Middle frontal gyrus (tissue), 1 donor: ENCODE measurements around the gene FAM78B.

Experiments
- DNase-seq: peaks from one replicate; pipeline ENCODE4 v3.0.0-alpha.2; 2015; ENCODE audit warnings: low spot score; ENCODE audit errors: extremely low spot score

The FAM78B gene

GRCh38 chr1:166166698-166167571 lies at the start of gene FAM78B:
Gene FAM78B, minus strand, starts transcription at chr1:166167001. Its CDS starts 753 bp downstream, at chr1:166166248.
- DNase-seq, result no peak

GRCh38 chr1:166202546-166202945 lies 35.7 kb upstream of the FAM78B start:
- DNase-seq, result no peak

DNA sequence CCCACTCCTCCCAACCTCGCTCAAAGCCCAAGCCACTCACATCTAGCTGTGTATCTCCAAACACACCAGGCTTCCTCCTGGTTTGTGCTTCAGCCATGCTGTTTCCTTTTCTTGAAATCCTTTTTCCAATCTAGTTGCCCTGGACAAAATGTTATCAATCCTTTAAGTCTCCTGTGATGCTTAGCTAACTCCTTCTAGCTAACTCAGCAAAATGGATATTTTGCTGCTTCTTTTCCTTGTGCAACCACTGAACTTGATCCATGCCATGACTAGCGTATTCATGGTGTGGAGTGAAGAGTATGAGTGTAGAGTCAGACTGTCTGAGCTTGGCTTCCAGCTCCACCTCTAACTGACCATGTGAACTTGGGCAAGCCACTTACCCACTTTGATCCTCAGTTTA lies 33.9 kb upstream of the FAM78B start:
- no peak for DNase-seq

GRCh38 chr1:166197597-166197996 lies 30.8 kb upstream of the FAM78B start:
- no peak for DNase-seq

- DNase-seq, result no peak
These were observed 30.3 kb upstream of the FAM78B start for GRCh38 chr1:166197141-166197540.

DNA sequence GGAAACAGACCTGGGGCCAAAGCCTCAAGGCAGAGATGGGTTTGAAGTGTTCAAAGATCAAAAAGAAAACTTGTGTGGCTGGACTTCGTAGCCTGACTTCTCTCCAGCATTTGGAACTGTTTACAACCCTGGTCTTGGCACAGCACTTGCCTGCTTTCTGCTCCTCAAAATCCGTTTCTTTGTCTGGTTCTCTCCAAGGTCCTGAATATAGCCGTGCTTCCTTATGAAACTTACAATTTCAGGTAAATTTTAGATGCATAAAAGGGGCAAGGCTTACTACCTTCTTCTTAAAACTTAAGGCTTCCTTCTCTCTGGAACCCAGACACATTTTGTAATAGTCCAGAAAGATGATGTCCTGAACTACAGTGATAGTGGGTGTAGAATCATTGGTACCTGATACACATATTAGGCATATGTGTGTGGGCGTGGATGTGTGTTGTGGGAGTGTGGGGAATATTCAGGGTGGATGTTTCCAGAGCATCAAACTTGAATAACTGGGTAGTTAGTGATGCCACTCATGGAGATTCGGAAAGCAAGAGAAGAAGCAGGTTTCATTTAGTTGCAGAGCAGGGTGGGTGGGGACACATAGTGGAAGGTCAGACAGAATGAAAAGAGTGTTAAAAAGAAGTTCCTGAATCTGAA lies 26.4 kb upstream of the FAM78B start:
- no peak for DNase-seq

DNA sequence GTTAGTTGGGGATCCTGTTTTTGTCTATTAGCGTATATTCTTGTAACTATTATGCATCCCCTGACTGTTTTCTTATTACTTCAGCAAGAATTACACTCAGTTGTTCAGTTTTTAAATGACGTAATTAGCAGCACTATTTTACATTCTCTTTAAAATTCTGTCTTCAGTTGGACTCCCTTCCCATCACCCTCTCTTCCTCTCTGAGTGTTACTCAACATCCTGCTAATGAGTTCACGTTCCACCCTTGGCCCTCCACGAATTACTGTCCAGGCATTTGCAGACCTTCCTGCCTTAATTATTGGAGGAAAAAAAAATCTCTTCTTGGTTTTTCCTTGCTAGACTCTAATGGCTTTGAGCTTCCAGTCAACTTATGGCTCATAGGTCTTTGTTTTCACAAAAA lies 23.6 kb upstream of the FAM78B start:
- DNase-seq, result no peak

DNA sequence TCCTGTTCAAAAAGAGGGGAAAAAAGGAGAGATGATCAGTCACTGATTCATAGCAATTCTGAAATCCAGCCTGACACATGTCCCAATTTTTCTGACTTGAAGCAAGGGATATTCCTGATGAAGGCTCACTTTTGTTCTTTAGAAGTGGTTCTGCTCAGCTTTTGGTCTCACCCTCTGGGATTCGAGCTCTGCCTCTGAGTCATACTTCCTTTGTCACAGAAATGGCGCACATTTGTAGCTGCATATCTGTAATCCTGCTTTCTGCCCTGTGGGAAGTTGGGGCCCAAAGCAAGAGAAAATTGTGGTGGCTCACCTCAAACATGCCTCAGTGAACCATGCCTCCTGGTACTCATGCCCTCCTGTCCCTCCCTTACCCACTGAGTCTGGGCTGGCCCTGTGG lies 22.3 kb upstream of the FAM78B start:
- DNase-seq, result no peak

DNA sequence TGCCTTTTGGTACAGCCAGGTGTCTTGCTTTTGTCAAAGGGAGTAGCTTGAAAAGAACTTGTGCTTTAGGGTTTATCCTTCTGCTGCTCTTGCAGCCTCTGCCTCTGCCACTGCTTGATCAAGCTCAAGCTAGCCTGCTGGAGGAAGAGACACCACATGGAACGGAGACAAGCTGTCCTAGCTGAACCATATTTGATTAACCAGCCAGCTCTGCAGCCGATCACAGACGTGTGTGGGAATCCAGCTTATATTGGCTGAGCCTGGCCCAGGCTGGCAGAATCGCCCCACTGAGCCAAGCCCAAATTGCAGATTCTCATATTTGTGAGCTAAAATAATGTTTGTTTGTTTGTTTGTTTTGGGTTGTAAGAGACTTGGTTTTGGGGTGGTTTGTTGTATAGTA lies 18.7 kb upstream of the FAM78B start:
- DNase-seq, result no peak

DNA sequence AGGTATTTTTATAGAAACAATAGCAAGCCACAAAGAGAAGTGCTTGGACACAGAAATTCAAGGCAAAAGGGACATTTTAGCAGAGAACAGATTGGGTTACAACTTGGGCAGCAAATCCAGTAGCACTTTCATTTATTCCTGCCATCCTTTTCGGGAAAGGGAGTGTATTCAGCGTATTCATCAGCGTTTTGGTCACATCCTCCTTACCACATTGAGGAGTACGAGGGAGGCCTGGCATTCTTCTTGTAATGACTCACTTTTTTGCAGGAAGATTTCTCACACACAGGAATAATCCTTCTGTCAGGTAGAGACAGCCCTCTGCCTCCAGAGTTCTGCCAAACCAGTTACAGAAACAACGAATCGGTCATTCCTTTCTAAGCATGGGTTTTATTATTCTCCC lies 18.1 kb upstream of the FAM78B start:
- no peak for DNase-seq

GRCh38 chr1:166184012-166184411 lies 17.2 kb upstream of the FAM78B start:
- DNase-seq, result no peak

GRCh38 chr1:166182281-166182680 lies 15.5 kb upstream of the FAM78B start:
- no peak for DNase-seq

DNA sequence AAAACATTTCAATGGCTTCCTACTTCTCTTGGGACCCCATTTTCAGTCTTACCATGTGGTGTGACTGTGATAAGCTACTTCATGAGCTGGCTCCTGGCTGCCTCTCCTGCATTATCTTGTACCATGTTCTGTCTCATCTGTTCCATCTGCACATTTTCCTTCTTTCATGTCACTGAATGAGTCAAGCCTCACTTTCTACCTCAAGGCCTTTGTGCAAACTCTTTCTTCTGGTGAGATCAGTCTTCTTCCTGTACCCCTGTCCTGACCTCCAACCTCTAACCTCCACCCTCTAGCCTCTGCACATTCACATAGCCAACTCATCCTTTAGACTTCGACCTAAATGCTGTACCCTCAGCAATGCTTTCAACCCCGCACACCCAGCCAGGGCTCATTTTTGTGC lies 9.6 kb upstream of the FAM78B start:
- no peak for DNase-seq

DNA sequence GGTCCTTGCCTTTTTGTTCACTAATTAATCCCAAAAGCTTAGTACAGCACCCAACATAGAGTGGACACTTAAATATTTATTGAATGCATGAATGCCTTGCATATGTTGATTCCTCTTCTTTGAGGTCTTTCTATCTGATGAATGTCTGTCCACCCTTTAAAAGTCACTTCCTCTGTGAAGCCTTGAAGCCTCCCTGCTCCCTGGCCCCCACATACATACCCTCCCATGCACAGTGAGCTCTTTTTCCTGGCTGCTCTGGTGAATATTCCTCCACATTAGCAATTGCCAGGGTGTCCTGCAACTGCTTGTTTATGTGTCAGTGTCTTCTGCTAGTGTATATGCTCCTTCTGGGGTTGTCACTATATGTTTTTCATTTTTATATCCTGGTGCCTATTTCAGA lies 8.2 kb upstream of the FAM78B start:
- DNase-seq, result no peak

- DNase-seq, result no peak
These were observed 7.3 kb upstream of the FAM78B start for GRCh38 chr1:166174108-166174507.

- DNase-seq, result no peak
These were observed 5.3 kb upstream of the FAM78B start for GRCh38 chr1:166172106-166172505.

GRCh38 chr1:166170726-166171125 lies 3.9 kb upstream of the FAM78B start:
- no peak for DNase-seq

GRCh38 chr1:166170075-166170474 lies 3.3 kb upstream of the FAM78B start:
- no peak for DNase-seq

- DNase-seq, result no peak
These were observed 2.4 kb upstream of the FAM78B start for GRCh38 chr1:166169182-166169581.

DNA sequence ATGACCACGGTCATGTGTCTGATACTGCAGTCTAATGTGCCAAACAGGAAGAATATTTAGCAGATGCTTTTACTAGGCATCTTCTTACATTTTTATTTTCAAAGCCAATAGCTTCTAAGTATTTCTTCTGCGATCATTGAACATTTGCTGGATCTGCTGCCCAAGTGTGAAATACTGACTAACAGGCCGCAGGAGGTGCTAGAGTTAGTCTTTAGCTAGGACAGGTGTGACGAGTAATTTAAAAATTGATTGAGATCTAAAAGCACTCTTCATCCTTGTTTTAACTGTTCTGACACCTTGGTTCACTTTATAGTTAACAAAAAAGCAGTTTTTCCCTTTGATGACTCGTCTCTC lies 748 bp upstream of the FAM78B start:
- no peak for DNase-seq

DNA sequence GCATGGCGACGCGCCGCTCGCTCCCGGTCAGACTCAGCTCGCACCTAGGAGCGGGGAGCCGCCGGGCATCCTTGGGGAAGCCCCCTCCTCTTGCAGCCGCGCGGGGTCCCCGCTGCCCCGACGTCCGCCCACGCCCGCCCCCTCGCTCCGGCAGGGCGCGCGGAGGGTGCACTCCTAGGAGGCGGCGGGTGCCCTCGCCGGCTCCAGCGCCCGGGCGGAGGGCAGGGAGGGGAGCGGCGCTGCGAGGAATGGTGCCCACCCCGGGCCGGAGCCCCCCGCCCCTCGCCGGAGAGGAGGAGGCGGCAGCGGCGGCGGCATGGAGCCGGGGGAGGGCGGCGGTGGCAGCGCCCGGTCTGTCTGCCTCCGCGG lies 488 bp downstream of the FAM78B start:
- DNase-seq, result no peak

DNA sequence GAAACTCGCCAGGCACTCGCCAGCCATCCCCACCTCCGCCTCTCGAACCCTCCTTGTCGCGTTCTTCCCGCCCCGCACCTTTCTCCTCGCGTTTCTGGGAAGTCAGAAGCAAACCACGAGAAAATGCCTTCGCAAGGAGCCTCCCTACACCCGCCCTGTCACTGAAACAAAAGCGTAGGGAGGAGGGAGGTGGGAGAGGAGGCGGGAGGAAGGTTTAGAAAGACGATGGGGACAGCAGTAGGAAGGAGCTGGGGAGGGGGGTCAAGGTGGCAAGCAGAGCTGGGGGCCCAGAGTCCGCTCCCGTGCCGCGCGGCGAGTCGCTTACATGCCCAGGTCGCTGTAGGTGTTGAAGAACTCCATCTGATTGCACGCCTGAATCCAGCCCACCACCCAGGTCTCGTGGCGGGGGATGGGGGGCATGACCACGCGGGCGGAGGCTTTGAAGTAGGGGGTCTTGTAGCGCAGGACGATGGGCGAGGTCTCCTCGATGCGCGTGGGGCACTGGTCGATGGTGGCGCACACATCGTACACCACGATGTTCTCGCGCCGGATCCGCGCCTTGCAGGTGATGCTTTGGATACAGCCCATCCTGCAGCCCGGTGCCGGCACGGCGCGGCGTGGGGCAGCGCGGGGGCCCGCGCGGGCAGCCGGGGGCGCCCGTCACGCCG lies 1.0 kb downstream of the FAM78B start:
- DNase-seq, result no peak
